Smooth muscle cell (in vitro differentiated cells): ENCODE measurements around the gene PTPN2. TPM values are rescaled to one million over a fixed set of nuclear protein-coding genes. Genes with fewer than 3 reads are reported as not detected.
"Not testable (repeated sequence)": the region's sequence is repeated elsewhere in the genome, so short reads cannot be mapped to it uniquely, and the experiment has no call there.

ENCODE experiments used
- DNase-seq: peaks from one replicate; lab custom pipeline; 2025; ENCODE audit not compliant: unreplicated experiment; lab: John Stamatoyannopoulos, UW
- H2AFZ ChIP-seq: fragments of 200-600 bp; sonication (generic); 2 replicates; pipeline ENCODE4 v1.6.0; 2016; ENCODE audit warnings: antibody characterized with exemption, low read depth, mild to moderate bottlenecking
- H3F3A ChIP-seq: fragments of 200-600 bp; sonication (generic); 2 replicates; pipeline ENCODE4 v1.6.0; 2017; ENCODE audit warnings: antibody characterized with exemption, low read depth
- H3K27ac ChIP-seq: fragments of 200-600 bp; sonication (generic); 2 replicates; pipeline ENCODE4 v1.5.1; 2016; ENCODE audit warnings: low read depth, mild to moderate bottlenecking
- H3K27me3 ChIP-seq: fragments of 200-600 bp; sonication (generic); 2 replicates; pipeline ENCODE4 v1.6.1; 2016; ENCODE audit warnings: low read depth, mild to moderate bottlenecking
- H3K36me3 ChIP-seq: fragments of 200-600 bp; sonication (generic); 2 replicates; pipeline ENCODE4 v1.5.1; 2016; ENCODE audit warnings: low read depth
- H3K4me1 ChIP-seq: fragments of 200-600 bp; sonication (generic); 2 replicates; pipeline ENCODE4 v1.5.1; 2016; ENCODE audit warnings: low read depth
- H3K4me2 ChIP-seq: fragments of 200-600 bp; sonication (generic); 2 replicates; pipeline ENCODE4 v1.6.0; 2016; ENCODE audit warnings: mild to moderate bottlenecking
- H3K4me3 ChIP-seq: fragments of 200-600 bp; sonication (generic); 2 replicates; pipeline ENCODE4 v1.5.1; 2016; ENCODE audit warnings: mild to moderate bottlenecking
- H3K79me2 ChIP-seq: fragments of 200-600 bp; sonication (generic); 2 replicates; pipeline ENCODE4 v1.6.0; 2016; ENCODE audit warnings: low read depth, mild to moderate bottlenecking
- H3K9ac ChIP-seq: fragments of 200-600 bp; sonication (generic); 2 replicates; pipeline ENCODE4 v1.6.0; 2016; ENCODE audit warnings: low read depth
- H3K9me3 ChIP-seq: fragments of 200-600 bp; sonication (generic); replicated peaks from 2 replicates; pipeline ENCODE4 v1.5.1; 2016; ENCODE audit warnings: low read depth
- H4K20me1 ChIP-seq: fragments of 200-600 bp; sonication (generic); 2 replicates; pipeline ENCODE4 v1.6.0; 2016; ENCODE audit warnings: low read depth
- WGBS: methylation state at CpG from one replicate; pipeline ENCODE4 v1.1.7; 2016; ENCODE audit warnings: low lambda C conversion rate; 5-methylcytosine and 5-hydroxymethylcytosine counted together
- polyA plus RNA-seq: library from polyadenylated mRNA; unstranded; fragments of >200 nt; fragmentation: Nextera tagmentation; extraction: Ambion mirVana; gene quantifications from 2 replicates; pipeline ENCODE4 v1.2.1, GENCODE V29; 2016
- total RNA-seq: library from RNA; depleted of rRNA; stranded (reverse); fragments of >200 nt; gene quantifications from 2 replicates; pipeline ENCODE4 v1.2.3, GENCODE V29; 2014
- TF ChIP-seq, protein P1 (sequence below): fragments of 200-600 bp; sonication (generic); IDR thresholded peaks from 2 replicates; pipeline ENCODE4 v1.5.1; 2017; ENCODE audit warnings: borderline replicate concordance, mild to moderate bottlenecking, antibody characterized with exemption; ENCODE audit not compliant: insufficient read depth, poor library complexity, severe bottlenecking

Gene PTPN2
- total and polyA plus RNA-seq, 2 experiments from 2014 or later: 17.1 to 48.7 TPM

DNA sequence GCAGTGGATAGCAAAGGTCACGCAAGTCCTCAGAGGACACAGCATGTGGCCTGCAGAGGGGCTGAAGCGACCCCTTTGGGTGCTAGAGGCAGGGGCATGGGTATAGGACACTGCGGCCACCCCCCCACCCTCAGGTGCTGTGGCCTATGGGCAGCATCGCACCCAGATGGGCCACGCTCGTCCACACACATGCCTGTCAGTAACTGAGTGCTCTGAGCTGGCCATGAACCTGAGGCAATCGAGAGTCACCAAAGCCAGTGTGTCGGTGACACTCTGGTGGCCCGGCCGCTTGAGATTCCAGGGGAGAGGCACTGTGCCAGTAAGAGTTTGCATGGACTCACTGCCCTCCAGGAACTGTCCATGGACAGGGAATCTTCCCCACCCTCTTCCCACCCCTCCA lies 22.7 kb upstream of the PTPN2 start:
- Histone ChIP-seq H3K27me3 (no peaks in the 10 kb centered on the region), H3K4me1 (peaks cover 13% of the 10 kb centered on the region), H2AFZ (no peak overlapping the region), H3K27ac (no peak overlapping the region), H3K9ac (no peak overlapping the region), H3K36me3 (no peaks in the 10 kb centered on the region), H3K4me3 (no peak overlapping the region), H3K79me2 (no peaks in the 10 kb centered on the region), H3K4me2 (no peak overlapping the region), H3K9me3 (no peaks in the 10 kb centered on the region), H4K20me1 (no peaks in the 10 kb centered on the region), H3F3A (no peaks in the 10 kb centered on the region)
- TF ChIP-seq, protein P1, sequence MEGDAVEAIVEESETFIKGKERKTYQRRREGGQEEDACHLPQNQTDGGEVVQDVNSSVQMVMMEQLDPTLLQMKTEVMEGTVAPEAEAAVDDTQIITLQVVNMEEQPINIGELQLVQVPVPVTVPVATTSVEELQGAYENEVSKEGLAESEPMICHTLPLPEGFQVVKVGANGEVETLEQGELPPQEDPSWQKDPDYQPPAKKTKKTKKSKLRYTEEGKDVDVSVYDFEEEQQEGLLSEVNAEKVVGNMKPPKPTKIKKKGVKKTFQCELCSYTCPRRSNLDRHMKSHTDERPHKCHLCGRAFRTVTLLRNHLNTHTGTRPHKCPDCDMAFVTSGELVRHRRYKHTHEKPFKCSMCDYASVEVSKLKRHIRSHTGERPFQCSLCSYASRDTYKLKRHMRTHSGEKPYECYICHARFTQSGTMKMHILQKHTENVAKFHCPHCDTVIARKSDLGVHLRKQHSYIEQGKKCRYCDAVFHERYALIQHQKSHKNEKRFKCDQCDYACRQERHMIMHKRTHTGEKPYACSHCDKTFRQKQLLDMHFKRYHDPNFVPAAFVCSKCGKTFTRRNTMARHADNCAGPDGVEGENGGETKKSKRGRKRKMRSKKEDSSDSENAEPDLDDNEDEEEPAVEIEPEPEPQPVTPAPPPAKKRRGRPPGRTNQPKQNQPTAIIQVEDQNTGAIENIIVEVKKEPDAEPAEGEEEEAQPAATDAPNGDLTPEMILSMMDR: no peak
- DNase-seq: no peak
- WGBS: 93% methylated on average over 10 of the region's 10 CpGs

DNA sequence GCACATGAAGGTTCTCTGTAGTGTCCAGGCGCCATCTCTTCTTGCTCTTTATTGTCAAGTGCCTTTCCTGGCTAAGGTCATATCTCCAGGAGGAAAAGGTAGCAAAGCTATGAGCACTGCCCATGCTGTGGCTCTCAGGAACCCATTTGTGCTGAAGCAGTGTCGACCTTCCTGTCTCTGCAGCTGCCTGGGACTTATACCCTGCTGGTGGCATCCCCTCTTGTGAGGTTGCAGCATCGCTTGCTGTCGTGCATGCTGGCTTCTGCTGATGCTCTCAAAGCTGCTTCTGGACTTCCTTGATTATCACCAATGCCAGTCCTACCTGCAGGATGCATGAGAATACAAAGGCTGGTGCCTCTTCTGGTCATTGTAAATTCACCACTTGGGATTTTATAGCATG lies 22.1 kb upstream of the PTPN2 start:
- no peak for DNase-seq
- Histone ChIP-seq H3F3A (no peaks in the 10 kb centered on the region), H3K36me3 (no peaks in the 10 kb centered on the region), H3K4me2 (no peak overlapping the region), H4K20me1 (no peaks in the 10 kb centered on the region), H3K79me2 (no peaks in the 10 kb centered on the region), H3K9ac (no peak overlapping the region), H3K4me1 (peaks cover 13% of the 10 kb centered on the region), H2AFZ (no peak overlapping the region), H3K4me3 (no peak overlapping the region), H3K27ac (no peak overlapping the region), H3K27me3 (no peaks in the 10 kb centered on the region), H3K9me3 (no peaks in the 10 kb centered on the region)
- WGBS: 93% methylated on average over 4 of the region's 4 CpGs
- TF ChIP-seq, protein P1: no peak

DNA sequence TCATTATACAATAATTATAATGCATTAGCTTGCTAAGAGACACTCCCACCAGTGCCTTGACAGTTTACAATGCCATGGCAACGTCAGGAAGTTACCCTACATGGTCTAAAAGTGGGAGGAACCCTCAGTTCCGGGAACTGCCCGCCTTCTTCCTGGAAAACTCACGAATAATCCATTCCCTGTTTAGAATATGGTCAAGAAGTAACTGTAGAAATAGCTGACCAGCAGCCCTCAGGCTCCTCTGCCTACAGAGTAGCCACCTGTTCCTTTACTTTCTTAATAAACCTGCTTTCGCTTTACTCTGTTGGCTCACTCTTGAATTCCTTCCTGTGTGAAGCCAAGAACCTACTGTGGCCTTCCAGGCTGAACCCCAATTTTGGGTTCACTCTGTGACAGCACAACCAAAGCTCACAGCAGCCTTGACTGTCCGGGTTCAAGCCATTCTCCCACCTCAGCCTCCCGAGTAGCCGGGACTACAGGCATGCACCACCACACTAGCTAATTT lies 20.0 kb upstream of the PTPN2 start:
- 85% methylated on average over 8 of the region's 8 CpGs for WGBS
- no peaks in the 10 kb centered on the region for H4K20me1 ChIP-seq
- H3F3A ChIP-seq: no peaks in the 10 kb centered on the region
- no peak overlapping the region for H3K27ac ChIP-seq
- no peaks in the 10 kb centered on the region for H3K79me2 ChIP-seq
- peaks cover 13% of the 10 kb centered on the region for H3K4me1 ChIP-seq
- no peaks in the 10 kb centered on the region for H3K9me3 ChIP-seq
- no peaks in the 10 kb centered on the region for H3K36me3 ChIP-seq
- no peak overlapping the region for H2AFZ ChIP-seq
- TF ChIP-seq, protein P1: no peak
- H3K4me2 ChIP-seq: no peak overlapping the region
- H3K9ac ChIP-seq: no peak overlapping the region
- no peak for DNase-seq
- peaks cover 2% of the 10 kb centered on the region for H3K27me3 ChIP-seq
- H3K4me3 ChIP-seq: no peak overlapping the region

DNA sequence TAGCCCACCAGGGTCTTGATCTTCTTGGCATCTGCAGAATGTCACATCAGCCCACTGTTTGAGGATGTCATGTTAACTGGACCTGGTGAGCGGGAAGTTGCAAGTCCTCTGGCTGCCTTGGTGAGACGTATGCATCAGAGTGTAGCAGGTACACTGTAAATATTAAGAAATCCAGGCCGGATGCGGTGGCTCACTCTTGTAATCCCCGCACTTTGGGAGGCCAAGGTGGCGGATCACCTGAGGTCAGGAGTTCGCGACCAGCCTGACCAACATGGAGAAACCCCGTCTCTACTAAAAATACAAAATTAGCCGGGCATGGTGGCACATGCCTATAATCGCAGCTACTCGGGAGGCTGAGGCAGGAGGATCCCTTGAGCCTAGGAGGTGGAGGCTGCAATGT lies 17.2 kb upstream of the PTPN2 start:
- not testable (repeated sequence) for H3K27ac ChIP-seq, H3F3A ChIP-seq
- WGBS: 95% methylated on average over 12 of the region's 12 CpGs

DNA sequence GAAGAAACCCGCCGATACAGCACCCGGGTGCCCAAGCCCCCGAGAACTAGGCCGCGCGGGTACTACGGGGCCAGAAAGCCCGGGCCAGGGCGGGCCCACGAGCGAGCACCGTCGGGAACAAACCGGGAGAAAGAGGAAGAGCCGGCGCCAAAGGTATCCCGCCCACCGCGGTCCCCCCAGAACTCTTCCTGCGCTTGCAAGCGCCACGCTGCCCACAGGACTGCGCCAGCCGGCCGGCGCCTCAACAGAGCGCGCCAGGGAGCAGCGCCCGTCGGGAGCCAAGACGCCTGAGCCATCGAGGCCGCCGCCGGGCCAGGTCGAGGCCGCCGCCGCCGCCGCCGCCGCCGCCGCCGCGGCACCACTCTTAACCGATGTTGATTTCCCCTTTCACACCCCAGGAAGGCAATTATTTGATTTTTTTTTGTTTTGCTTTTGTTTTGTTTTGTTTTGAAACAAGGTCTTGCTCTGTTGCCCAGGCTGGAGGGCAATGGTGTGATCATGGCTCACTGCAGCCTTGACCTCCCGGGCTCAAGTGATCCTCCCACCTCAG lies 12.8 kb upstream of the PTPN2 start:
- not testable (repeated sequence) for H3K4me3 ChIP-seq, H3K27ac ChIP-seq, H4K20me1 ChIP-seq, DNase-seq, H3K27me3 ChIP-seq, H3K9me3 ChIP-seq, H3K4me2 ChIP-seq, H3K9ac ChIP-seq, H2AFZ ChIP-seq, H3K4me1 ChIP-seq, H3K36me3 ChIP-seq, H3K79me2 ChIP-seq, H3F3A ChIP-seq
- WGBS: 98% methylated on average over 36 of the region's 51 CpGs

More for the DNA sequence above, 17.2 kb upstream of the PTPN2 start:
- not testable (repeated sequence) for H3K9me3 ChIP-seq, H3K79me2 ChIP-seq, H3K4me3 ChIP-seq, H3K36me3 ChIP-seq, DNase-seq, H3K9ac ChIP-seq, H2AFZ ChIP-seq, H3K4me2 ChIP-seq, H3K4me1 ChIP-seq, H3K27me3 ChIP-seq, H4K20me1 ChIP-seq
